Fibroblast of skin of back (primary cell): ENCODE results near the gene EIF2AK3.
A peak's percentile ranks its signal among the peaks of the same experiment; 100 is the strongest.

Experiments used
- DNase-seq: peaks from one replicate; pipeline ENCODE4 v3.0.0-alpha.2; 2013

The EIF2AK3 gene

DNA sequence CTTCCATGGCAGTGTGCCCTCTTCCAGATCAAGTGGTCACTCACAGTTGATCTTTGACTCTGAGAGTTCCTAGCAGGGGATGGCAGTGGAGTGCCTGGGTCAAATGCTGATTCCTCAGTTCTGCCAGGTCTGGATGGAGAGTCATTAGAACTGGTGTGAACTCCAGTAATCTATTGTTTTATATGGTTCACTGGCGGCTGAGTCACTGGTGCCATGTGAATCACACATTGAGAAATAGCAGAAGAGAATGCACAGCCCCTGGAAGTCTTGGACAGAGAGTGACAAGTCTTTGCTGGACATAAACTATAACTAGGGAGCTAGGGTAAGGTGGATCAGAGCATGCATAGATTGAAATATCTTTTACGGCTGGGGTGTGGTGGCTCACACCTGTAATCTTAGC is 86.9 kb downstream of the EIF2AK3 start:
- peak; percentile 15 for DNase-seq

DNA sequence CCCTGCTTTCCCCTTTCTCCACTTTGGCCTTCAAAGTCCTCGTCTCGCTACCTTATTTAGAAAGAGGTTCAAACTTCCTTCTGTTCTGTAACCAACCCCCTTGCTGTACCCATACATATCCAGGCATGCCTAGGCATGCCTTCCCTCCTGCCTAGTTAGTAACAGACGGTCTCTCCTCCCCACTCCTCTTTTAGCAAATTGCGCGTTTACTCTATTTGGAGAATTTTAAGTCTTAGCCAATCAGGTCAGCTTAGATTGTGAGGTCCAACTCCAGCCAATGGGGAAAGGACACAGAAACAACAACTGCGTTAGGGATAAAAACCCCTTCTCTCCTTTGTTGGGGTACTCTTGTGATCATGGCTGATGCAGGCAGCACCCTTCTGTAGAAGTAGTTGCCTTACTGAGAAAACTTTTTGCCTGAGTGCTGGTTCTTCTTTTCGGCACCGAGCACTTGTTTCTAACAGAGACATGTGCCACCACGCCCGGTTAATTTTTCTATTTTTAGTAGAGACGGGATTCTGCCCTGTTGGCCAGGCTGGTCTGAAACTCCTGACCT is 88.8 kb downstream of the EIF2AK3 start:
- no peak for DNase-seq

DNA sequence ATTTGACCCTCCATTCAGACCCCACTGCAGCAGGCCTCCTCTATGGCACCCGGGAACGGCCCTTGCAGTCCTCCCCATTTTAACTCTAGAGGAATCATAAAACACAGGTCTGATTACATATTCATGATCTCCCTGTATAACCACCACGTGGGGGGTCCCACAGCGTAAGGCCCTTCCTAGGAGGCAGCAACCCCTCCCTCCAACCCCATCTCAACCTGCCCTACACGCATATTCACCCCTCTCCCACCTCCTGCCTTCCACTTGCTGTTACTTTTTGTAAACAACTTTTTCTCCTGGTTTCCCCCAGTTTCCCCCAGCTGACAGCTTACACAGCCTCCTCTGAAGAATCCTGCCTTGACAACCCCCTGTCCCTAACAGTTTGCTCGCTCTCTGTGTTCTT is 89.6 kb downstream of the EIF2AK3 start:
- DNase-seq = no peak

DNA sequence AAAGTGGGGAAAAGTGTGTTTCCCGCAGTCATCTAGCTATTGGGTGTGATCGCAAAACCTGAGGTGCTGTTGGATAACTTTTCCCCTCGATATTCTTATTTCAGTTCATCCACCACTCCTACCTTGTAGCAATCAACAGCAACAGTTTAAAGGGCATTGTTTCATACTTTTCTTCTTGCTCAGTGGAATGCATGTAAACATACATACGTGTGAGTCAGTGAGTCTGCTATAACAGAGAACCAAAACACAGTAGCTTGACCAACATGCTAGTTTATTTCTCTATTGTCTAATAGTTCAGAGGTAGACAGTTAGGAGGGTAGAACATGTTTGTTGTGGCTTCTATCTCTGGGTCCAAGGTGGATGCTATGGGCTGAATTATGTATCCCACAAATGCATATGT is 97.2 kb downstream of the EIF2AK3 start:
- no peak for DNase-seq

DNA sequence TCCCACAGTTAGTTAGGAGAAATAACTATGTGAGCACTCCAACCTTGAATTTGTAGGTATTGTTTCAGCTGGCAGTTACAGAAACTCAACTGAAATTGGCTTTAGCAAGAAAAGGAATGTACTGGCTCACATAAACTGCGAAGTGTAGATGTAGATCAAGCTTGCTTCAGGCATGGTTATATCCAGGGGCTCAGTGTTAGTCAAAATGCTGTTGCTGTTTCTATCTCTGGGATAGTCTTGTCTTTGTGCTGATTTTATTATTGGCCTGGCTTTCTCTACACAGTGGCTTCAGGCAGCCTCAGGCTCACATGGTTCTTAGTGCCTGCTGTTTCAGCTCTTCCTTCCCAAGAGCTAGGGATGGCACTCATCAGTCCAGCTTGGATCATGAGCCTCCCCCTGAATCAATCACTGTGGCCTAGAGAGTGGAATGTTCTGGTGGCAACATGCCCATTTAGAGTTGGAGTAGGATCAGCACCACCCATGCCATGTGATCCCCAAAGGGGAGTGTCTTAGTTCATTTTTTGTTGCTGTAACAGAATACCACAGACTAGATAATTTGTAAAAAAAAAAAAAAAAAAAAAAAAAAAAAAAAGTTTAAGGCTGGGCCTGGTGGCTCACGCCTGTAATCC is 105.7 kb downstream of the EIF2AK3 start:
- peak; percentile 26 for DNase-seq

DNA sequence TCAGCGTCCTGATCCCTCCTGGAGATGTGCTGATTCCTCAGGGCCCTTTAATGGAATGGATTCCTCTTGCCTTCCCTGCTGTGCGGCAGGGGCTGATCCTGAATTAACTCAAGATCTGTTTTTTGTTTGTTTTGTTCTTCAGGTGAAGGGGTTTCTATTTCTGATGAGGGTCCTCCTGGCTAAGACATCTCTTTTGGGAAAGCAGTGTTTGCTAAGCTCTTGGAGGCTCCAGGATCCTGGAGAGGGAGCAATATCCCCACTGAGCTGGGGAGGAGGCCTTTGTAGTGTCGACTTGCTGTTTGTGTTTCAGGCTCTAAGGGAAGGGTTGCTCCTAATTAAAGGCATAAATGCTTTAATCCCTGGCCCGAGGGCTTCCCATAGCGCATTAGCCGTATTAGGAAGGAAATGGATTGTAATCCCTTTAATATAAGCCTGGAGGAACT is 109.5 kb downstream of the EIF2AK3 start:
- DNase-seq = no peak
